NB4 (cell line): ENCODE results near the gene SCIN.

Experiments used
- DNase-seq: peaks from one replicate; pipeline ENCODE4 v3.0.0; 2010; ENCODE audit warnings: low read depth
- H3K4me3 ChIP-seq: one replicate; pipeline ENCODE4 v1.5.1; 2011; ENCODE audit warnings: mild to moderate bottlenecking, low read depth, low read length, moderate library complexity
- CTCF ChIP-seq: IDR thresholded peaks from one replicate; pipeline ENCODE4 v1.5.1; 2012; ENCODE audit warnings: low read depth, low read length
- MYC ChIP-seq: IDR thresholded peaks from 2 replicates; pipeline ENCODE4 v1.6.1; 2011; ENCODE audit warnings: low read depth, low read length
- POLR2A ChIP-seq: IDR thresholded peaks from 2 replicates; pipeline ENCODE4 v1.6.1; 2011; ENCODE audit warnings: mild to moderate bottlenecking; ENCODE audit not compliant: insufficient read length; ENCODE audit errors: extremely low read depth
- TF ChIP-seq, protein P1 (sequence below): IDR thresholded peaks from 2 replicates; pipeline ENCODE4 v1.6.1; 2011; ENCODE audit warnings: low read depth, low read length

The SCIN gene

GRCh38 chr7:12567015-12567414 is 3.5 kb upstream of the SCIN start:
- no peak overlapping the region for H3K4me3 ChIP-seq
- DNase-seq = no peak
- no peak for TF ChIP-seq MYC
- TF ChIP-seq CTCF = no peak
- TF ChIP-seq, protein P1, sequence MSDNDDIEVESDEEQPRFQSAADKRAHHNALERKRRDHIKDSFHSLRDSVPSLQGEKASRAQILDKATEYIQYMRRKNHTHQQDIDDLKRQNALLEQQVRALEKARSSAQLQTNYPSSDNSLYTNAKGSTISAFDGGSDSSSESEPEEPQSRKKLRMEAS = no peak
- no peak for TF ChIP-seq POLR2A

GRCh38 chr7:12569673-12570072 is 847 bp upstream of the SCIN start:
- no peak overlapping the region for H3K4me3 ChIP-seq
- no peak for DNase-seq
- TF ChIP-seq POLR2A (no peak), CTCF (no peak)
- TF ChIP-seq, protein P1 = no peak

- peak; percentile 14 for DNase-seq
- H3K4me3 ChIP-seq = no peak overlapping the region
- no peak for TF ChIP-seq POLR2A
- TF ChIP-seq MYC = no peak
- TF ChIP-seq, protein P1 = no peak
- no peak for TF ChIP-seq CTCF
Observed at GRCh38 chr7:12570168-12570533, 369 bp upstream of the SCIN start.

- DNase-seq = no peak
- TF ChIP-seq MYC (no peak), CTCF (no peak), POLR2A (no peak)
- TF ChIP-seq, protein P1 = no peak
- H3K4me3 ChIP-seq = no peak overlapping the region
Observed at GRCh38 chr7:12571691-12572090, 1.2 kb downstream of the SCIN start.

DNA sequence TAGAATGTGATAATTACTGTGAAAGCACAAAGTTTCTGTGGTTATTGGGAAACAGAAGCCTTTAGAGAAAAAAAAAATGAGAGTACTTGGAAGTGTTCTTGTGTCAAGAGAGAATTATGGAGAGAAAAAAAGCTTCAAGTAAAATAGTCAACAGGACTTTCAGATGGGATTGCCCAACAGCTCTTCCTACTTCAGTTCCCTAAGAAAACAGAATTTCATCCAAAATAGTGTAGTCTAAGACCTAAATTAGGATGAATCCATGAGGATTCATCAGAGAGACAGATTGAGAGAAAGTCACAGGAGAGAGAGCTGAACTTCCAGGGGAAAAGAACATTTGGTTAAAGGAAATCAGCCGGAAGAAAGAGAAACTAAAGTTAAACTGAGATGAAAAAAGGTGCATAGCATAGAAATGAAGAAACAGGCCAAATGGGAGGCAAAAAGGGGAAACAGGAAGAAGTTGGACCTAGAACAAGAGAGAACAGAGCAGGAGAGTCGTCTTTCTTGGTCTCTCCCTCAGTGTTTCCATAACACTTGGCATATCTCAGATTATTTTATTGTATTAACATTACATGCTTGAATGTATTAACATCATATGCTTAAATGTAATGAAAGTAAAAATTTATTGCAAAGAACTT is 2.5 kb downstream of the SCIN start:
- DNase-seq = no peak
- no peak for TF ChIP-seq CTCF
- no peak for TF ChIP-seq POLR2A
- no peak for TF ChIP-seq MYC
- TF ChIP-seq, protein P1 = no peak
- no peak overlapping the region for H3K4me3 ChIP-seq

- TF ChIP-seq CTCF (no peak), POLR2A (no peak), MYC (no peak)
- TF ChIP-seq, protein P1 = no peak
- DNase-seq = no peak
- H3K4me3 ChIP-seq = no peak overlapping the region
Observed at GRCh38 chr7:12573885-12574284, 3.4 kb downstream of the SCIN start.
